OCI-LY1 (cell line): ENCODE results near the gene APPBP2.

Experiments used
- CTCF ChIP-seq: fragments of 200-600 bp; sonication (generic), shearing (Covaris generic); IDR thresholded peaks from 2 replicates; pipeline ENCODE4 v1.5.1; 2017; ENCODE audit warnings: mild to moderate bottlenecking, antibody characterized with exemption, low read length, moderate library complexity, mixed read lengths
- EZH2 ChIP-seq: fragments of 200-600 bp; sonication (generic), shearing (Covaris generic); IDR thresholded peaks from 2 replicates; pipeline ENCODE4 v1.8.0; 2017; ENCODE audit warnings: borderline replicate concordance, mixed run types, mild to moderate bottlenecking, antibody characterized with exemption, low read length, moderate library complexity, mixed read lengths

GRCh38 chr17:60403962-60404361 lies 122.1 kb downstream of the APPBP2 start:
- TF ChIP-seq CTCF (no peak), EZH2 (no peak)
